OCI-LY7 (cell line): Measurements from ENCODE around the gene ENOX1. TPM values are rescaled to one million over a fixed set of nuclear protein-coding genes. Genes with fewer than 3 reads are reported as not detected.
A peak's percentile ranks its signal among the peaks of the same experiment; 100 is the strongest.

ENCODE experiments used
- BruUV-seq: library from RNA; stranded (reverse); fragments of 400-500 nt; replicated peaks from 2 replicates; lab custom pipeline; 2021; lab: Mats Ljungman, UMichigan
- CTCF ChIA-PET: fragments of 300-600 bp; sonication (Branson Sonifier 250); formaldehyde crosslinking; loops from one replicate; lab custom pipeline; 2022; ENCODE audit warnings: antibody characterized with exemption; ENCODE audit not compliant: unreplicated experiment; lab: Charles Lee
- POLR2A ChIA-PET: fragments of 300-600 bp; sonication (Branson Sonifier 250); formaldehyde crosslinking; loops from one replicate; lab custom pipeline; 2022; ENCODE audit warnings: antibody characterized with exemption; lab: Charles Lee
- DNase-seq: peaks from one replicate; pipeline ENCODE4 v3.0.0-alpha.2; 2015; ENCODE audit warnings: low spot score
- H2AFZ ChIP-seq: fragments of 200-600 bp; sonication (generic), shearing (Covaris generic); 2 replicates; pipeline ENCODE4 v1.6.1; 2014; ENCODE audit warnings: mild to moderate bottlenecking, antibody characterized with exemption, low read length, moderate library complexity
- H3K27ac ChIP-seq: fragments of 200-600 bp; sonication (generic); 2 replicates; pipeline ENCODE4 v1.5.1; 2014; ENCODE audit warnings: mixed run types, low read depth, mild to moderate bottlenecking, moderate library complexity, low read length, inconsistent platforms; ENCODE audit not compliant: poor library complexity, severe bottlenecking
- H3K36me3 ChIP-seq: fragments of 200-600 bp; sonication (generic); 2 replicates; pipeline ENCODE4 v1.6.1; 2014; ENCODE audit warnings: mild to moderate bottlenecking, antibody characterized with exemption, low read length, moderate library complexity, mixed read lengths; ENCODE audit not compliant: insufficient read depth
- H3K4me1 ChIP-seq: fragments of 200-600 bp; sonication (generic); 2 replicates; pipeline ENCODE4 v1.5.1; 2014; ENCODE audit warnings: mild to moderate bottlenecking, low read length; ENCODE audit not compliant: insufficient read depth, poor library complexity, severe bottlenecking
- H3K4me2 ChIP-seq: fragments of 200-600 bp; sonication (generic); 2 replicates; pipeline ENCODE4 v1.6.1; 2014; ENCODE audit warnings: mild to moderate bottlenecking, low read length
- H3K4me3 ChIP-seq: fragments of 200-600 bp; sonication (generic); 2 replicates; pipeline ENCODE4 v1.5.1; 2014; ENCODE audit warnings: mild to moderate bottlenecking, low read depth, low read length; ENCODE audit not compliant: poor library complexity, severe bottlenecking
- H3K79me2 ChIP-seq: fragments of 200-600 bp; sonication (generic); 2 replicates; pipeline ENCODE4 v1.6.1; 2016; ENCODE audit warnings: low read depth, mild to moderate bottlenecking, low read length, moderate library complexity, mixed read lengths; ENCODE audit not compliant: insufficient read depth
- H3K9me2 ChIP-seq: fragments of 200-600 bp; sonication (generic); 2 replicates; pipeline ENCODE4 v1.6.1; 2016; ENCODE audit warnings: mild to moderate bottlenecking, low read length, mixed read lengths; ENCODE audit not compliant: insufficient read depth
- H3K9me3 ChIP-seq: fragments of 200-600 bp; sonication (generic); 2 replicates; pipeline ENCODE4 v1.6.1; 2014; ENCODE audit warnings: mild to moderate bottlenecking, mixed run types, low read length, mixed read lengths
- H4K20me1 ChIP-seq: fragments of 200-600 bp; sonication (generic); 2 replicates; pipeline ENCODE4 v1.6.1; 2014; ENCODE audit warnings: mild to moderate bottlenecking, antibody characterized with exemption, low read length, moderate library complexity, mixed read lengths; ENCODE audit not compliant: insufficient read depth
- EZH2phosphoT487 ChIP-seq: fragments of 200-600 bp; sonication (generic); IDR thresholded peaks from 2 replicates; pipeline ENCODE4 v1.6.1; 2018; ENCODE audit warnings: low read depth, borderline replicate concordance, mild to moderate bottlenecking, mixed run types, antibody characterized with exemption, low read length, moderate library complexity, mixed read lengths
- intact Hi-C: fragments of 100-400 bp; cut with micrococcal nuclease; formaldehyde crosslinking; loops from one replicate; pipeline ENCODE4 v1.10.0; 2022; ENCODE audit not compliant: unreplicated experiment
- total RNA-seq, 2 experiments: library from RNA; depleted of rRNA in 1 of 2; stranded (reverse); fragments of >200 nt in 1 of 2; shearing (Covaris generic) in 1 of 2; gene quantifications; 2 replicates each; pipeline ENCODE4 v1.2.3, GENCODE V29; 2014 to 2022
- TF ChIP-seq, protein P1 (sequence below): fragments of 200-600 bp; sonication (generic); conservative IDR thresholded peaks from 2 replicates; pipeline ENCODE4 v1.5.1; 2014; ENCODE audit warnings: mild to moderate bottlenecking, antibody characterized with exemption, low read length, moderate library complexity, mixed read lengths

Gene ENOX1
- total RNA-seq, 2 experiments from 2014 or later = 0.03 TPM; not detected in 1

DNA sequence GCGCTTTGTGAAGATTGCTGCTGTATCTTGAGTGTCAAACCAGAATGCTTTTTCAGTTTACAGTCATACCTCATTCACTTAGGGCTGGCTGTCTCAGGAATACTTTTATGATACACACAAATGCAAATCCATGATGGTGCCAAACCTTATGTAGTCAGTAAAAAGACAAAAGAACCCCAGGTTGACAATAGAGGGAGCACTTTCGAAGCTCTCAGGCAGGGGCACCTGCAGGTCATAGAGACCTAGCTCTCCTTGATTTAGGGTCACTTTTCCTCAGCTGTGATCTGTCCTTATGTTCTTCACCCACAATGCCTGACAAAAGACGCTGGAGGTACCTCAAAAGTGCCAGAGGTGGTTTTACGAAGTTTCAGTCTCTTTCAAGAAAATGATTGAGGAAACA lies 591.2 kb downstream of the ENOX1 start:
- no peak for DNase-seq
- TF ChIP-seq, protein P1, sequence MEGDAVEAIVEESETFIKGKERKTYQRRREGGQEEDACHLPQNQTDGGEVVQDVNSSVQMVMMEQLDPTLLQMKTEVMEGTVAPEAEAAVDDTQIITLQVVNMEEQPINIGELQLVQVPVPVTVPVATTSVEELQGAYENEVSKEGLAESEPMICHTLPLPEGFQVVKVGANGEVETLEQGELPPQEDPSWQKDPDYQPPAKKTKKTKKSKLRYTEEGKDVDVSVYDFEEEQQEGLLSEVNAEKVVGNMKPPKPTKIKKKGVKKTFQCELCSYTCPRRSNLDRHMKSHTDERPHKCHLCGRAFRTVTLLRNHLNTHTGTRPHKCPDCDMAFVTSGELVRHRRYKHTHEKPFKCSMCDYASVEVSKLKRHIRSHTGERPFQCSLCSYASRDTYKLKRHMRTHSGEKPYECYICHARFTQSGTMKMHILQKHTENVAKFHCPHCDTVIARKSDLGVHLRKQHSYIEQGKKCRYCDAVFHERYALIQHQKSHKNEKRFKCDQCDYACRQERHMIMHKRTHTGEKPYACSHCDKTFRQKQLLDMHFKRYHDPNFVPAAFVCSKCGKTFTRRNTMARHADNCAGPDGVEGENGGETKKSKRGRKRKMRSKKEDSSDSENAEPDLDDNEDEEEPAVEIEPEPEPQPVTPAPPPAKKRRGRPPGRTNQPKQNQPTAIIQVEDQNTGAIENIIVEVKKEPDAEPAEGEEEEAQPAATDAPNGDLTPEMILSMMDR = peak; percentile 47; the same call in 1 of the 2 replicates
- TF ChIP-seq EZH2phosphoT487 = no peak
- POLR2A ChIA-PET = no interaction called here
- BruUV-seq = no TSS peak
- Histone ChIP-seq H3K4me3 (no peak overlapping the region), H2AFZ (no peak overlapping the region), H3K36me3 (no peaks in the 10 kb centered on the region), H3K27ac (no peak overlapping the region), H3K4me2 (no peak overlapping the region), H3K4me1 (no peaks in the 10 kb centered on the region), H4K20me1 (no peaks in the 10 kb centered on the region), H3K79me2 (no peaks in the 10 kb centered on the region), H3K9me2 (no peaks in the 10 kb centered on the region), H3K9me3 (no peaks in the 10 kb centered on the region)
- CTCF ChIA-PET = no interaction called here
- intact Hi-C loops = no loop called here

- DNase-seq = no peak
- ChIA-PET POLR2A (no interaction called here), CTCF (no interaction called here)
- H3K4me1 ChIP-seq = no peaks in the 10 kb centered on the region
- no peak overlapping the region for H3K4me3 ChIP-seq
- no peaks in the 10 kb centered on the region for H3K9me3 ChIP-seq
- BruUV-seq = no TSS peak
- H4K20me1 ChIP-seq = no peaks in the 10 kb centered on the region
- H3K79me2 ChIP-seq = no peaks in the 10 kb centered on the region
- TF ChIP-seq, protein P1 = no peak
- TF ChIP-seq EZH2phosphoT487 = no peak
- H3K4me2 ChIP-seq = no peak overlapping the region
- H3K27ac ChIP-seq = no peak overlapping the region
- intact Hi-C loops = no loop called here
- no peaks in the 10 kb centered on the region for H3K36me3 ChIP-seq
- H2AFZ ChIP-seq = no peak overlapping the region
- no peaks in the 10 kb centered on the region for H3K9me2 ChIP-seq
Observed at GRCh38 chr13:43195112-43195511, 591.7 kb downstream of the ENOX1 start.

DNA sequence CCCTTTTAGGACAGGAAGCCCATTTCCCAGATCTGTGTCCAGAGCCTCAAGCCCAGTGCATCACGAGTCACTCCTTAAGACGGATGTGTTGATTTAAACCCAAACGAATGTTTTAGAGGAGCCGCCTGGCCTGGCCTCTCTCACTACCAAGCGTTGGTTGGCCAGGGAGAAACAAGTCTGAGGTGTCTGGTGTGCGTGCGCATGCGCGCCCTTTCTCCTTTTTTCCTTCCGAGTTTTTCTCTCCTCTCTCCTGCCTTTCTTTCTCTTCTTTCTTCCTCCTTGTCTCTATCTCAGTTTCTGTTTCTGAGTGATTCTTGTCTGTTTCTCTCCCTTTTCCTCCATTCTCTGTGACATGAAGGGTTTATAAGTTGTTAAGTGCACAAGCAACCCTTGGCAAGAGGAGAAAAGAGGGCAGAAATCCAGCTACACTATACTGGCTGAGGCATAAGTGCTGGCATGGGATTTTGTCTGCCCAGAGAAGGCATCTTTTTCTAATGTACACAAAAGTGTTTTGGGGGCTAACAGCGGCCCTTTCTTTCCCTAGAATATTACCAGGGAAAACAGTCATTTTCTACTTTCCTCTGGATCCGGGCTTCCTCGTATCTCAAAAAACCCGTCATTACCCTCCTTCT lies 592.9 kb downstream of the ENOX1 start:
- no peak overlapping the region for H3K4me3 ChIP-seq
- no peaks in the 10 kb centered on the region for H3K9me3 ChIP-seq
- H3K4me2 ChIP-seq = no peak overlapping the region
- intact Hi-C loops = no loop called here
- no peaks in the 10 kb centered on the region for H3K4me1 ChIP-seq
- H3K36me3 ChIP-seq = no peaks in the 10 kb centered on the region
- no peak for DNase-seq
- no TSS peak for BruUV-seq
- CTCF ChIA-PET = no interaction called here
- H3K27ac ChIP-seq = no peak overlapping the region
- no peak overlapping the region for H2AFZ ChIP-seq
- POLR2A ChIA-PET = interaction anchor here (0.6 kb wide), 1 partner anchor 884 kb away, joined by 9 read pairs; no protein-coding TSS in a partner anchor
- H4K20me1 ChIP-seq = no peaks in the 10 kb centered on the region
- no peak for TF ChIP-seq EZH2phosphoT487
- TF ChIP-seq, protein P1 = no peak
- H3K79me2 ChIP-seq = no peaks in the 10 kb centered on the region
- H3K9me2 ChIP-seq = no peaks in the 10 kb centered on the region
